ENCODE data around the gene DSG2.
A peak's percentile ranks its signal among the peaks of the same experiment; 100 is the strongest.
"Not testable (repeated sequence)": the region's sequence is repeated elsewhere in the genome, so short reads cannot be mapped to it uniquely, and the experiment has no call there.

DSG2 gene

DNA sequence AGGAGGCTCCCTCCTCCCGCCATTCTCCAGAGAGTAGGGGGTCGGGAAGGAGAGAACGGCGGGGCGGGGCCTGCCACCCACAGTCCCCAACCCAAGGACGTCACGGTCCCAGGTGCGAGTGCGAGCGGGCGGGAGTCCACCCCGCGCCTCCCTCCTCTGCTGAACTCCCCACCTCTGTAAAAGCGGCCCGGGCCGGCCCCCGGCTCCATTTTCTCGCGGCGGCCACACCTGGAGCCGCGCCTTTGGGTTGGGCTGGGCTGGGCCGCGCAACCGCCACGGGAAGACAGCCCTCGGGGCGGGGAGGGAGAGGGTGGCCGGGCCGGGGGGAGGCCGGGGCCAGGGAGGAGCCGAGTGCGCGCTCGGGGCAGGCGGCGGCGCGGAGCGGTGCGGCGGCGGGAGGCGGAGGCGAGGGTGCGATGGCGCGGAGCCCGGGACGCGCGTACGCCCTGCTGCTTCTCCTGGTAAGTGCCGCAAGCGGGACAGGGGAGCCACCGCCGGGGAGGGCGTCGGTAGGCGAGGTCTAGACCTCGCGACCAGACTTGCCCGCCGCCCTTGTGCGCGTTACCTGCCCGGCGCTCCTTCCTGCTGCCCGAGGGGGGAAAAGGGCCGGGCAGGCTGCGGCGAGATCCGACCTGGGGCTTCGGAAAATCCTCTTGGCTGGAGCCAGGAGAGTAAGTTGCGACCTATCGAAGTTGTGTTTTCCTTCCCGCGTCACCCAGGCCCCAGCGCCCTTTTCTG, at the start of gene DSG2:
Gene DSG2 (plus strand): TSS at position 342 of the 738 bp plus-strand sequence. CDS start 75 bp downstream, at position 417.
- peak; percentile 26 for DNase-seq

- DNase-seq: no peak
These were observed 47.6 kb upstream of the DSG2 start for GRCh38 chr18:31450409-31450808.

GRCh38 chr18:31451625-31452024, 46.4 kb upstream of the DSG2 start:
- DNase-seq: no peak

GRCh38 chr18:31454066-31454708, 43.8 kb upstream of the DSG2 start:
- no peak for DNase-seq

DNA sequence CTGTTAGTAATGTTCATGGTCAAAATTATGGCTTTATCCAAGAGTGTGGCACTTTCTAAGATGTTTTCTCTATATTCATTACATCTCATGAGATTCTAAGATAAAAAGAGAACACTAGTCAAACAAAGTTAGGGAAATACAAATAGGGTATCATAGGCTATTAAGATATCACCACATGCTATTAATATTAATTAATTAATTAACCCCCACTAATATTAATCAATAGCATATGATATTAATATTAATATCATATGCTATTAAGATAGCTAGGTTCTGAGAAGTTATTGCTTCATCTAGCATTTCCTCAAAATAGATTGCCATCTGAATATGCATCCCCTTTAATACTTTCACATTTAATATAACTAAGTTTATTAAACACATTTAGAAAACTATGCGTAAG, 28.3 kb upstream of the DSG2 start:
- DNase-seq: no peak

DNA sequence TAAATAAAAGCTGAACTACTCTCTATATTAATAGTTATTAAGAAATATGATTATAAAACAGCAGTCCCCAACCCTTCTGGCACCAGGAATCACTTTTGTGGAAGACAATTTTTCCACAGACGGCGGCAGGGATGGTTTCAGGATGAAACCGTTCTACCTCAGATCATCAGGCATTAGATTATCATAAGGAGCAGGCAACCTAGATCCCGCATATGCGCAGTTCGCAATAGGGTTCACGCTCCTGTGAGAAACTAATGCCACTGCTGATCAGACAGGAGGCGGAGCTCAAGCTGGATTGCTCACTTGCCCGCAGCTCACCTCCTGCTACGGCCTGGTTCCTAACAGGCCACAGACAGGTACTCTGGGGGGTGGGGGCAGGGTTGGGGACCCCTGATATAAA, 19.3 kb upstream of the DSG2 start:
- DNase-seq: no peak

- DNase-seq: no peak
These were observed 15.9 kb upstream of the DSG2 start for GRCh38 chr18:31482051-31482450.

DNA sequence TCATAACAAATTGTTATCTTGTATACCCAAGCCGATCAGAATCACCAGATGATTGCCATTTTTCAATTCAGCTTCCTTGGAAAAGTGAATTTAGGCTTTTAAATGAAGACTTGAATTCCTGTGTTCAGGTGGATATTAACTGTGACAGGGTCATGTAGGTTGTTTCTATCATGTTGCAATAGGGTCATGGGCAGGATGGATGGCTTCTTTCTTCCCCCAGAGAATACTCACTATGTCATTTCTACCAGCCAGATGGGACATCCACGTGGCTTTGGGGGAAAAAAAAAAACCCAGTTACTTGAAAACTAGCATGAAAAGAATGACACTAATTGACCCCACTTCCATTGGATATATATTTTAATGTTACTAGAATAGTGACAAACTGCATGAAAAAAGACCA, 14.6 kb upstream of the DSG2 start:
- DNase-seq: no peak

DNA sequence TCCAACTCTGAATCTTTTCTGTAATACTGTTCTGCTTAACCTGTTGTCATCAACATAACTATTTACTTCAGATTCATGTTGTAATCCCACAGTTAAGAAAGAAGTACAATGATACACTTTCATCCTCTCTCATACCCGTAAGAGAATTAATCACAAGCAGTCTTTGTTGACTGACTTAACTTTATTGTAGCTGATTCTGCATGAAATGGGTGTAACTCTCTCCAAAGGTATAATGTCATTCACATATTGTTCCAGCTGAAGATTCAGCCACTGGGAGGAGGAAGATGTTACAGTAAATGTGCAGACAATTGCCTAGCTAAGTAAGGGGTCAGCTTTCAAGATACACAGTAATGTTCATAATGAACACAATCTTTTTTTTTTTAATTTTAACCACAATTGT, 13.5 kb upstream of the DSG2 start:
- DNase-seq: no peak

DNA sequence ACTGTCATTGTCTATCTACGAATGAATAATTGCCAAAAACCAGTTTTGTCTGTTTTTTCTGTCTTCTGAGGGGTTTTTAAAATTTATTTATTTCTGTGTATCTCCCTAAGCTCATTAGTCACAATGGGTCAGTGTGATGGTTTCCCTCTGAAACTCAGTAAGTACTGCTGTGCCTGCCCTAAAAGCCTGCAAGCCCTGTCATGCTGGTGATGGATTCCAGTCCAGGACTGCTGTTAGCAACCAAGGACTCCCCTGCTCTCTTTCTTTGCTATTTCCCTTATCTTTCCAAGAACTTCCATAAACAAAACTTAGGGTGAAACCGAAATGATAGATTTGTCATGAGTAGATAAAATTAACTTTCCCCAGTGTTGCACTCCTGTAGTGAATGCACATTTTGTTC, 11.8 kb upstream of the DSG2 start:
- no peak for DNase-seq

- DNase-seq: no peak
These were observed 10.5 kb upstream of the DSG2 start for GRCh38 chr18:31487246-31488015.

DNA sequence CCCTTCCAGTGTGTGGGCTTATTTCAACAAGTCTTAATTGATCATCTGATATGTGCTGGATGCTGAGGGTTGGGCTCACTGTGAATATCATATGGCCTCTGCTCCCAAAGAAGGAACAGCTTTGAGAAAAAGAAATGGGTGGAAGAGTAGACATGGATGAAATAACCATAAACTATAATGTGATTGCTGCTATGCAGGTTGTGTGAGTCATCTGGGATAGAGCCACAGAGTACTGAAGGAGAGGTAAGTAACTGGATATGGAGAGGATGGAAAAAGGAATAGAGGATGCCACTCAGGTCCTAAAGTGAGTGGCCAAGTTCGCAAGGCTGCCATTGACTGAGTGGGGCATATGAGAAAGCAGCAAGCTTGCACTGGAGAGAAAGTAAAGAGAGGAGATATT, 8.7 kb upstream of the DSG2 start:
- DNase-seq: no peak

DNA sequence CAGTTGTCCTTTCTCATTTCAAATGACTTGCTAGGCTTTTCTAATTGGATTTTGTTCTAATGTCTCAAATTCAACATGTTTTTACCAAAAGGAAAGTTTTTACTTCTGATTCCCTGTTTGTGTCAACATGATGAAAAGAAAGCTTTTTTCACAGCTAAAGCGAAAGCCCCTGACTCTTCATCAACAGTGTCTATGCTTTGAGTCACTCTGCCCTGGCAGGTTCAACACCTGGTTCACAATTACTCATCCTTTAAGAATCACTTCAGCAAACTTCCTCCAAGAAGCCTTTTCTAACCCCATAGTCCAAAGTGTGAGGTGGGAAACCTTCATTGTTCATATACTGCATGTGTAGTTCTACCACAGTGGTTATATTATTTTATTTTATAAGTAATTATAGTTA, 7.6 kb upstream of the DSG2 start:
- no peak for DNase-seq

DNA sequence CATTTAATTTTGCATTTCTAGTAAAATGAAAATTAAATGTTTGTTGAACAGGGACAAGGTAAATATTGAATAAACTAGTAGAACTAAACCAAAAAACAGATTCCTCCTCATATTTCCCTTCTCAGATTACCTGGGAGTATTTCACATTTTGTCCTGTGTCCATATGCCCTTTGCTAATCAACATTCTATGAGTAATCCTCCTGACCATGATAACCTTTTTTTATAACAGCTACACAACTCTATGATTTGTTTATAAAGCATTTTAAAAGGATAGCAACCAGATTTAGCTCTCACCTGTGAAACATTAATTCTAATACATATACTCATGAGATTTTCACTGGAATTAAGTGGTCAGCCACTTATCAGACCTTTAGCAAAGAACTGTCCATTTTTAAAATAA, 7.1 kb upstream of the DSG2 start:
- no peak for DNase-seq

- DNase-seq: no peak
These were observed 6.4 kb upstream of the DSG2 start for GRCh38 chr18:31491586-31491985.

DNA sequence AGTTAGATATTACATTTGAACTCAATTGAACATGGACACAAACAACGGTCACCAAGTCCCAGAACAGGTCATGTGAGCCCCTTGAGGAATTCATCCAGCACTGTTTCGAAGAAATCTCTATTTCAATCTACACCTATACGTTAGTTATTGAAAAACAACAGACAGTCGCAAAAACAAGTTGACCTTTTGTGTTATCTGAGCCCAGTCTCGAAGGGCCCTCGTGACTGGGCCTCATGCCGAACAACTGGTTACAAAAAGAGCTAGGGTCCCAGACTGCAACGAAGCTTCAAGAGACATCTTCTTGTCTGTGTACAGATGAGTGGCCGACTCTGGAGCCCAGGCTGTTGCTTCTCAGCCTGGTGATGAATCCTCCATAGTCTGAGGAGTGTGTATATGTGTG, 5.3 kb upstream of the DSG2 start:
- no peak for DNase-seq

DNA sequence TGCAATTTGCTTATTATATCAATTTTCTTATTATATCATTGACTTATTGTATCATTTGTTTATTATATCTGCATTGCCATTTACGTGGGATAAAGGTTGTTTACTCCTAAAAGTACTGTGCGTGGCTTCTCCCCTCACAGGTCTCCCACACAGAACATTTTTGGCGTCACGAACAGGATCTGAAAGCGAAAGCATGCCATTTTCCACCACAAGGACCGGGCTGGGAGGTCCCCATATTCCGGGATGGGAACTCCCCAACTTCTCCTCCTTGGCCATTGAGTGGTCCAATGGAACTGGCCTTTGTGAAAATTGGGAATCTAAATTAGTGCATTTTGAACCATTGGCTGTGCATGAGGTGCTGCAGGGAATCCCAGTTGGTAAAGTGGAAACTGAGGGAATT, 4.8 kb upstream of the DSG2 start:
- no peak for DNase-seq

- no peak for DNase-seq
These were observed 4.0 kb upstream of the DSG2 start for GRCh38 chr18:31493941-31494340.

DNA sequence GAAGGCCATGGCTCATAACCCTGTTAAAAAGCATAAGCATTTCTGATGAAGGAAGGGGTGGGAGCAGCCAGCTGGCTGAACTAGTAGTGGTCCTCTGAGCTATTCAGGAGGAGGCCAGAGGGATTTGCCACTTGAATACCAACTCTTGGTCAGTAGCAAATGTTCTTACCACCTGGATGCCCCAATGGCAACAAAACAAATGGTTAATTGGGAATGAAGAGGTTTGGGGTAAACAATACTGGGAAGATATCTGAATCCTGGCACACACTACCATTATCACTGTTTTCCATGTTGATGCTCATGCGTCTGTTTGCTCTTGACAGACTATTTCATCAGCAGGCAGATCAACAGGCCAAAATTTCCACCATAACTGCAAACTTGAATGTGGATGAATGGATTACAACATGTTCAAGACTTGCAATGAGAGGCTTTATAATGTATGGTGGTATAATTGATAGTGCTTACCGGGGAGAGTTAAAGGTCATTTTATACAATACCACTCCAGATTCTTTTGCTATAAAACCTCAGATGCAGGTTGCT, 3.2 kb upstream of the DSG2 start:
- not testable (repeated sequence) for DNase-seq

DNA sequence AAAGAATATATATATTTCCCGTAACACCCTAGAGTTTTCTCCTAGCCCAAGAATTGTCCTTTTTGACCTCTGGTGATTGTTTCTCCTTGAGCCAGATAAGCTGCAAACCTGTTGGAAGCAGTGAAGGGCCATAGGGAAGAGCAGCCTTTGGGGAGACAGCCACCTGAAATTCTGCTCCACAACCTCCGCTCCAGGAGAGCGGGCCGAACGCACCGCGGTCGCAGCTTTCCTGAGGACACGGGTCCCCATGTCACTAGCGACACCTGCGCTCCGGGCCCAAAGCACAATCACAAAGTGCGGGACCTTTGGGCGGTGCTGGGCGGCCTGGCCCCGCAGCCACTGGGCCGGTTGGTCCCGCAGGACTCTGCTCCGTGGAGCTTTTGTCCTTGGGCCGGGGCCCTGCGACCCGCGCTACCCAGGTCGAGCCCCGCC, 557 bp upstream of the DSG2 start:
- no peak for DNase-seq

- no peak for DNase-seq
These were observed 872 bp downstream of the DSG2 start for GRCh38 chr18:31498574-31499524.

- DNase-seq: no peak
These were observed 2.2 kb downstream of the DSG2 start for GRCh38 chr18:31500051-31500688.
